H9 (cell line): ENCODE results near the gene RNASET2. TPM values are rescaled to one million over a fixed set of nuclear protein-coding genes. Genes with fewer than 3 reads are reported as not detected.

Source experiments
- DNase-seq: peaks from one replicate; pipeline ENCODE4 v3.0.0-alpha.2; 2017
- H2AFZ ChIP-seq: one replicate; pipeline ENCODE4 v1.6.1; 2013; ENCODE audit warnings: mild to moderate bottlenecking, low read length, control low read depth, moderate library complexity
- H2AK5ac ChIP-seq: 2 replicates; pipeline ENCODE4 v1.6.1; 2013; ENCODE audit warnings: low read length, control low read depth, mixed read lengths; ENCODE audit not compliant: insufficient read length
- H2BK120ac ChIP-seq: one replicate; pipeline ENCODE4 v1.6.1; 2013; ENCODE audit warnings: low read depth, mild to moderate bottlenecking, low read length, control low read depth, inconsistent platforms; ENCODE audit not compliant: poor library complexity, severe bottlenecking
- H2BK12ac ChIP-seq: 2 replicates; pipeline ENCODE4 v1.6.1; 2013; ENCODE audit warnings: low read length, control low read depth, mixed read lengths, low read depth; ENCODE audit not compliant: insufficient read length
- H2BK15ac ChIP-seq: 2 replicates; pipeline ENCODE4 v1.6.1; 2013; ENCODE audit warnings: low read depth, low read length, control low read depth
- H2BK20ac ChIP-seq: one replicate; pipeline ENCODE4 v1.6.1; 2013; ENCODE audit warnings: low read depth, mild to moderate bottlenecking, low read length, control low read depth, inconsistent platforms; ENCODE audit not compliant: poor library complexity, severe bottlenecking
- H2BK5ac ChIP-seq: 2 replicates; pipeline ENCODE4 v1.6.1; 2013; ENCODE audit warnings: low read length, control low read depth, mixed read lengths; ENCODE audit not compliant: insufficient read length
- H3K14ac ChIP-seq: 2 replicates; pipeline ENCODE4 v1.6.1; 2013; ENCODE audit warnings: low read length, control low read depth; ENCODE audit not compliant: insufficient read depth
- H3K18ac ChIP-seq: 2 replicates; pipeline ENCODE4 v1.6.1; 2013; ENCODE audit warnings: low read depth, mild to moderate bottlenecking, mixed read lengths, low read length, control low read depth; ENCODE audit not compliant: insufficient read length
- H3K23ac ChIP-seq: 2 replicates; pipeline ENCODE4 v1.6.1; 2013; ENCODE audit warnings: low read length, control low read depth, mixed read lengths, low read depth; ENCODE audit not compliant: insufficient read length
- H3K23me2 ChIP-seq: 2 replicates; pipeline ENCODE4 v1.6.1; 2013; ENCODE audit warnings: low read depth, mild to moderate bottlenecking, mixed read lengths, low read length, control low read depth; ENCODE audit not compliant: insufficient read length, poor library complexity, severe bottlenecking
- H3K27ac ChIP-seq: 2 replicates; pipeline ENCODE4 v1.5.1; 2013; ENCODE audit warnings: low read length, control low read depth, mixed read lengths, low read depth; ENCODE audit not compliant: insufficient read length
- H3K27me3 ChIP-seq: 2 replicates; pipeline ENCODE4 v1.6.1; 2013; ENCODE audit warnings: low read length, control low read depth, inconsistent platforms; ENCODE audit not compliant: insufficient read depth
- H3K4ac ChIP-seq: 2 replicates; pipeline ENCODE4 v1.6.1; 2013; ENCODE audit warnings: low read depth, mild to moderate bottlenecking, control low read depth, inconsistent platforms, low read length, moderate library complexity
- H3K4me1 ChIP-seq: 2 replicates; pipeline ENCODE4 v1.6.1; 2013; ENCODE audit warnings: low read length, control low read depth, inconsistent platforms; ENCODE audit not compliant: insufficient read depth
- H3K4me2 ChIP-seq: 2 replicates; pipeline ENCODE4 v1.6.1; 2013; ENCODE audit warnings: low read length, control low read depth, mixed read lengths; ENCODE audit not compliant: insufficient read length, insufficient read depth
- H3K56ac ChIP-seq: 2 replicates; pipeline ENCODE4 v1.6.1; 2013; ENCODE audit warnings: low read depth, mild to moderate bottlenecking, mixed read lengths, low read length, control low read depth; ENCODE audit not compliant: insufficient read length
- H3K79me1 ChIP-seq: 2 replicates; pipeline ENCODE4 v1.6.1; 2013; ENCODE audit warnings: low read depth, mild to moderate bottlenecking, moderate library complexity, low read length, control low read depth, inconsistent platforms; ENCODE audit not compliant: insufficient read depth, poor library complexity, severe bottlenecking
- H3K79me2 ChIP-seq: 2 replicates; pipeline ENCODE4 v1.6.1; 2013; ENCODE audit warnings: low read length, control low read depth, inconsistent platforms; ENCODE audit not compliant: insufficient read depth
- H3K9ac ChIP-seq: 2 replicates; pipeline ENCODE4 v1.6.1; 2013; ENCODE audit warnings: low read length, control low read depth, mixed read lengths; ENCODE audit not compliant: insufficient read length; ENCODE audit errors: extremely low read depth
- H3K9me3 ChIP-seq: one replicate; pipeline ENCODE4 v1.6.1; 2013; ENCODE audit warnings: low read depth, low read length, inconsistent platforms; ENCODE audit not compliant: control insufficient read depth
- H3T11ph ChIP-seq: one replicate; pipeline ENCODE4 v1.6.1; 2013; ENCODE audit warnings: mild to moderate bottlenecking, low read length, control low read depth, inconsistent platforms
- H4K20me1 ChIP-seq: one replicate; pipeline ENCODE4 v1.6.1; 2013; ENCODE audit not compliant: control insufficient read depth, insufficient read length, insufficient read depth
- H4K5ac ChIP-seq: 2 replicates; pipeline ENCODE4 v1.6.1; 2013; ENCODE audit warnings: low read depth, mild to moderate bottlenecking, mixed read lengths, low read length, control low read depth; ENCODE audit not compliant: insufficient read length
- H4K8ac ChIP-seq: replicated peaks from 2 replicates; pipeline ENCODE4 v1.6.1; 2013; ENCODE audit warnings: low read length, control low read depth, mixed read lengths, low read depth; ENCODE audit not compliant: insufficient read length
- H4K91ac ChIP-seq: 2 replicates; pipeline ENCODE4 v1.6.1; 2013; ENCODE audit warnings: low read depth, mild to moderate bottlenecking, moderate library complexity, mixed read lengths, low read length, control low read depth; ENCODE audit not compliant: insufficient read length
- H3K27ac Mint-ChIP-seq, 3 experiments: 2 replicates in 2 of 3; 3 replicates in 1 of 3; pipeline ENCODE4 v1.8.0; 2020 to 2021; ENCODE audit warnings: mixed read lengths in 3 of 3, mild to moderate bottlenecking in 1 of 3, moderate library complexity in 1 of 3
- H3K27me3 Mint-ChIP-seq: 2 replicates; pipeline ENCODE4 v1.8.0; 2021; ENCODE audit warnings: low read depth, mild to moderate bottlenecking, moderate library complexity, mixed read lengths
- H3K36me3 Mint-ChIP-seq, 3 experiments: 2 replicates in 2 of 3; 3 replicates in 1 of 3; pipeline ENCODE4 v1.8.0; 2020 to 2021; ENCODE audit warnings: low read depth in 3 of 3, mixed read lengths in 3 of 3; ENCODE audit not compliant: insufficient read depth in 1 of 3
- H3K4me1 Mint-ChIP-seq, 2 experiments: 2 replicates each; pipeline ENCODE4 v1.8.0; 2020; ENCODE audit warnings: mixed read lengths in 2 of 2
- H3K4me3 Mint-ChIP-seq, 2 experiments: 2 replicates in 1 of 2; 3 replicates in 1 of 2; pipeline ENCODE4 v1.8.0; 2020 to 2021; ENCODE audit warnings: mild to moderate bottlenecking in 2 of 2, mixed read lengths in 2 of 2, moderate library complexity in 1 of 2
- H3K9me3 Mint-ChIP-seq, 2 experiments: 2 replicates in 1 of 2; 3 replicates in 1 of 2; pipeline ENCODE4 v1.8.0; 2020; ENCODE audit warnings: mild to moderate bottlenecking in 2 of 2, mixed read lengths in 2 of 2, moderate library complexity in 1 of 2
- CTCF ChIP-seq: fragments of 200-600 bp; sonication (generic); conservative IDR thresholded peaks from 3 replicates; pipeline ENCODE4 v1.8.0; 2021; ENCODE audit warnings: antibody characterized with exemption, mild to moderate bottlenecking
- WGBS: extraction: QIAGEN DNeasy Blood & Tissue Kit; methylation state at CpG from one replicate; pipeline ENCODE4 v1.1.7; 2013; ENCODE audit warnings: missing lambda C conversion rate, low lambda C conversion rate, mixed read lengths; ENCODE audit not compliant: insufficient read length; ENCODE audit errors: extremely low coverage; 5-methylcytosine and 5-hydroxymethylcytosine counted together
- total RNA-seq: library from RNA; stranded (reverse); gene quantifications from 2 replicates; pipeline ENCODE4 v1.2.1, GENCODE V29; 2021

The RNASET2 gene
- total RNA-seq, 1 experiment from 2014 or later: 28.2 TPM

- Histone ChIP-seq H4K20me1 (no peaks in the 10 kb centered on the region), H3K9me3 (no peaks in the 10 kb centered on the region), H3K79me1 (no peaks in the 10 kb centered on the region), H2AK5ac (no peak overlapping the region), H2BK12ac (no peak overlapping the region), H4K5ac (no peak overlapping the region), H2BK5ac (no peak overlapping the region), H3K4ac (no peak overlapping the region), H4K8ac (no peak overlapping the region), H2BK15ac (no peak overlapping the region), H3T11ph (no peak overlapping the region), H3K23me2 (no peaks in the 10 kb centered on the region), H3K4me1 (no peaks in the 10 kb centered on the region; the same call in 1 of the 2 replicates), H4K91ac (no peak overlapping the region), H3K56ac (no peak overlapping the region), H2BK120ac (no peak overlapping the region), H3K27me3 (no peaks in the 10 kb centered on the region), H3K9ac (no peak overlapping the region), H3K18ac (no peak overlapping the region), H3K23ac (no peak overlapping the region), H3K4me2 (no peak overlapping the region), H2BK20ac (no peak overlapping the region), H3K14ac (no peak overlapping the region), H3K79me2 (no peaks in the 10 kb centered on the region), H2AFZ (no peak overlapping the region), H3K27ac (no peak overlapping the region)
- H3K9me3 Mint-ChIP-seq: no peaks in the 10 kb centered on the region; a peak in 1 of 5 replicates
- H3K27ac Mint-ChIP-seq: no peak overlapping the region
- H3K27me3 Mint-ChIP-seq: peaks cover 38% of the 10 kb centered on the region
- no peak overlapping the region for H3K4me3 Mint-ChIP-seq
- no peak for TF ChIP-seq CTCF
- H3K36me3 Mint-ChIP-seq: no peaks in the 10 kb centered on the region
- DNase-seq: no peak
- peaks cover 17 to 22% of the 10 kb centered on the region in 2 experiments for H3K4me1 Mint-ChIP-seq
- WGBS: no CpG with 5 or more reads among the region's 33 CpGs
These were observed 54.1 kb downstream of the RNASET2 start for GRCh38 chr6:166902211-166902755.
